Peyer's patch (tissue), 4 donors: ENCODE measurements around the gene ELF4.

Source experiments
- CTCF ChIP-seq, 6 experiments: fragments of 450-650 bp in 4 of 6; fragments of 200-600 bp in 2 of 6; sonication (generic) in 1 of 6; IDR thresholded peaks; one replicate each; pipeline ENCODE4 v1.5.1; 2017 to 2019; ENCODE audit warnings: antibody characterized with exemption in 6 of 6, mild to moderate bottlenecking in 3 of 6, moderate library complexity in 1 of 6
- POLR2A ChIP-seq, 2 donors: fragments of 450-650 bp; IDR thresholded peaks; one replicate each; pipeline ENCODE4 v1.5.1; 2017; ENCODE audit warnings: antibody characterized with exemption in 2 of 2, mild to moderate bottlenecking in 2 of 2, moderate library complexity in 2 of 2

DNA sequence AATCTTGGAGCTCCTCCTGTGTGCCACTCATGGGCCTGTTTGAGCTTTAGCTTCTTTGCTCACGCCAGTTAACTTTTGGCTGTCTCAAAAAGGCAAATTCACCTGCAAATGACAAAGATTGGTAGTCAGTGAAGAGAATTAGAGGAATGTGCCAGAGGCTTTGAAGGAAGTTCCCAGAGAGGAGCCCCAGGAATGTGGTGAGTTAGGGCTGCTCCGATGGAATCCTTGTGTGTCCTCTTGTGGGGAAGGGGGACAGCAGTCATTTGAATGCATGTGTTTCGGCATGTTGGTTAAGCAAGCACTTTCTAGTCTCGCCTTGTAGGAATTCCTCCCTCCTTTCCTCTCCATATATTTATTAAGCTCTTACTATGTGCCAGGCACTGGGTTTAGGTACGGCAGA is 62.9 kb downstream of the ELF4 start:
- no peak for TF ChIP-seq CTCF (IDR thresholded peaks at IDR 0.05)
- TF ChIP-seq POLR2A (IDR thresholded peaks at IDR 0.05): no peak
